GM19025 (cell line): ENCODE measurements around the gene MED13L.

ENCODE experiments used
- ATAC-seq: cut with Tn5 transposase; IDR thresholded peaks from one replicate; pipeline ENCODE4 v1.9.1; 2021; ENCODE audit warnings: mild to moderate bottlenecking, low read depth, moderate library complexity; ENCODE audit not compliant: unreplicated experiment

Gene MED13L

DNA sequence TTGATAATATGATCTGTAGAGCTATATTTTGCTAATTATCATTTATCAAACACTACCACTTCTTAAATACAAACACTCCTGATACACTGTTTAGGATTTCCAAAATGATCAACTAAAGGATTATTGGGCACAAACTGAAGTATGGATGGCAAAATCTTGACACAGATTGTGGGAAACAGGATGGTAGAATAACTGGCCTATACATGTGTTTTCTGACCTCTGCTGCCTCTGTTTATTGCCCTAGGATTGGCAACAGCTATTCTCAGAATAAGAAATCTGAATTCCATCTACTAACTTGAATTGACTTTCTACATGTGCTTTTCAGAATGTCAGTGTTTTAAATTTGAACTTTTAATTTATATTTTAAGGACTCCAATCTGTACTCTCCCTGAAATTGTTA, 209.1 kb downstream of the MED13L start:
- ATAC-seq, result no peak

DNA sequence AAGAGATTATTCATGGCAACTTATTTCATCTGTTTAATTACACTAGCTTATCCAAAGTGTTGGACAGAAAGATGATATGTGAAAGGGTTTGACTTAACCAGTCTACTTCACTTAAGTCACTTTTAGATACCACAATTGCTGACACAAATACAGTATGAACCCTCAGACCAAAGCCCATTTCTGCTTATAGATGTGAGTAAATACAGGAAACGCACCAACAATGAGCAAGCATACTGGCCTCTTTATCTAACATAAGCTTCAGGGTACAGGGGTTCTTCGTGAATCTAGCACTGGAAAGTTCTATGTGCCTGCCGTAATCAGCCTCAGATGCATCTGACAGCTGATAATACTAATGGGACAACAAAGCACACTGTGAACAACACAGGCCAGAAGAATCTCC, 209.6 kb downstream of the MED13L start:
- no peak for ATAC-seq

DNA sequence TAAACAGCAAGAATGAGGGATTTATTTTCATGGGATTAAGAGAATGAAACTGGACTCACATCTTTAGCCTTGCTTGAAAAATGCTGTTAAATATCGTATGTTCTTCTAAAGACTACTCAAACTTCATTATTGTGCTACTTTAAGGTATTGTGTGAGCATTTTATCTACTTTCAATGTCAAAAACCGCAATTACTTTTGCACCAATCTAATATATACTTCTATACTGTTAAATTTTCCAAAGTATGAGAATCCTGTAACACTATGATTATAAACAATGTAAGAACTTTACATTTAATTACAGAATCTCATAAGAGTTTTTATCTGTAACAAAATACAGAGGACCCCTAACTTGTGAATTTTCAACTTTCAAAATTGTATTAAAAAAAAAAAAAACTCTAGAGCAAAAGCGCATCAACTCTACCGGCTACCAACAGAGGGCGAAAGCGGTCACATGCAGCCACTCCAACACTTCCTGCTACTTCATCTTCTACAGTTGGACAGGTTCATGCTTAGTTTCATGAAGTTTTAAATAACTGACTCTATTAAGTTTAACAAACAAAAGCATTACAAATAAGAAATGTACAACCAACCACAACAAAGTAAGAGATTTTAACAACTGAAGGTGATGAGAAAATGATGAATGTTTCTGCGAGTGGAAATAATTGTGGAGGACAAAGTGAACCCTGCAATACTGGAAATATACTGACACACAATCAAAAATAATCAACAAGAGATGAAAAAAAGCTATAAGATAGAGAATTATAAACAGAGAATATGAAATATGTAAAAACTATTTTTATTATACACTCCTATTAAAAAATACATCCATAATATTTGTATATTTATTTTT, 210.9 kb downstream of the MED13L start:
- ATAC-seq, result no peak

DNA sequence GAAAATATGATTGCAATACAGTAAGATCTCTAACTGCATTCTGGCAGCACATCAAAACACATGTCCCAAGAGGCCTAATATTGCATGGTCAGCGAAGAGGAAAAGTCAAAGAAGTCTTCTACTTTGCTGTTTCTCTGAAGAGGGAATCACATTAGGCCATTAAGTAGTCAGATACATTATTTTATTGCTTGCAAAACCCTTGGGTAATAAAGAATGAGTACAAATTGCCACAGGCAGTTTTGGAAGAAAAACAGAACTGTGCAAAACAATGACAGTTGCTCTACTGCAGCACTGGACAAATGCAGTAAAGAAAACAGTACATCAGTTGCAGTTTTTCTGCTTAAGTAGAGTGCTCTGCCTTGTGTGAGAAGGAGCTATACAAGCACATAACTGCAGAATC, 211.9 kb downstream of the MED13L start:
- no peak for ATAC-seq

DNA sequence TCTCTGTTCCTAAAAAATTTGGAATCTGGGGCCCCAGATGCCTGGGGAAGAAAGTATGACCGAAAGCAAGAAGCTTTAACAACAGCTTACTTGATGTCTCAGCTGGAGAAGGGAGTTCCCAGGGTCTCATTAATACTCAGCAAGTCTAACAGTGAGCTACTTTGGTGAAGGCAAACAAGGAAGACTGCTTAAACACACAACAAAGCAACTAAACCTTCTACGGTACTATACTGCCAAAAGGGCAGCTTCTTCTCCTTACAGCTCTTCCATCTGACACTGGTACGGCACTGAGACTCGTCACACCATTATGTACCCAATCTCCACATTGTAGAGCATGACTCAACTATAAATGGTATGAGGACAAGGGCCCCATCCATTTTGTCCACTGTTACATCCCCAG, 213.0 kb downstream of the MED13L start:
- no peak for ATAC-seq

DNA sequence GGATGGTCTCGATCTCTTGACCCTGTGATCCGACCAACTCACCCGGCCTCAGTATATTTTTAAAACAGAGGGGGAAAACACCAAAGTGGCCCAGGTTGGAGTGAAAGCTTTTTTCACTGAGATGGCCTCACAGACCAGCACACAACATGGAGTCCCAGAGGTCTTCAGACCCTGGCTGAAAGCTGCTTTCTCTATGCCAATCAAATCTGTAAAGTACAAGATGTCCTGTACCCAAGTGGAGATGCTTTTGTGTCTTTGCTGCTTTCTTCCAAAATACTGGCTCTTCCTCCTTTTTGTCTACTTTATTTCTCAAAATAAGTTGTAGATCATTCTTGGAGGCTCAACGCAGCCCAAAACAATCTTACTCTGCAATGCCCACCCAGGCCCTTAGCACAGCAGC, 214.8 kb downstream of the MED13L start:
- no peak for ATAC-seq

DNA sequence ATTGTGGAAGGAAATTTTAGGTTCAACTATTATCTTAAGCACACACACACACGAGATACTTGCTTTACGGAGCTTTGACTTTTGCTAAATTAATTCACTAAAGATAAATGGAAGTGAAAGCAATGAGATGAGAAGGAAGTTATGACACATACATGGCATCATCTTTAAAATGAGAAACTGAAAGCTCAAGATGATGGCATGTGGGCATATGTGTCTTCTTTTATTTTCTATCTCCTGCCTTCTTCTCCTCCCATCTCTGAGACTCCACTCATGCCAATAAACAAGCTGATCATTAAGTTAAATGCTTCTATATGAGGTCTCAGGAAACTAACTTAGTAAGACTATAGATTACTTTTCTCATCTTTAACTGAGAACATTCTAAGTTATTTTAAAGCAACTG, 216.7 kb downstream of the MED13L start:
- ATAC-seq, result peak; percentile 84

DNA sequence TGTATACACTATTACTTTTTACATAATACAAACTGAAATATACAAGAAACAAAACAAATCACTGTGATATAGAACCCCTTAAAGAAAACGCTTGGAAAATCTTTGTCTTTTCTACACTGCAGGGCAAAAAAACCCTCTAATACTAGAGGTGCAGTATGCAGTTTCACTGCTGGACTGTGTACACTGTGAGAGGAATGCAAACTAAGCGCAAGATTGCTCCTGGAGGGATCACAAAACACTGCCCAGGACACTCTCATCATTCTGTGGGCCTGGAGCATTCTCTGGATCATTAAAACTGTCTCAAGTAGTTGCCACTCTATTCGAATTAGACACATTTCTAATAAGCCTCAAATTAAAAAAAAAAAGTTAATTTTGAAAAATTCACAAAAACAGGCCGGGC, 217.6 kb downstream of the MED13L start:
- ATAC-seq, result no peak

DNA sequence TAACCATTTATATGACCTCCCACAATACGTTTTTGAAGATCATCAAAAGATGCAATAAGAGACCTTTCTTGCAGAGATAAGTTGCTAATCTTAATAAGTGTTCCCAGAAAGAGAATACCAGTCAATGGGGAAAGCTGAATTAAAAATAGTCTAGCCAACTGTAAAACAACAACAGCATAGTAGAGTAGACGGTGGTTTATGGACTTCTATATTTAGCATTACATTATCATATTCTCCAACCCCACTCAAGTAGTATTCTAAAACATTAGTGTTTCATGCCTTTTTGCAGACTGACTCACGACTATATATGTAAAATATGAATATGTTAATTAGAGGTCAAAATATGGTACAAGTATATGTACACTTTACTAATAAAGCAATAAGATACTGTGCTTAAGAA, 218.9 kb downstream of the MED13L start:
- no peak for ATAC-seq

DNA sequence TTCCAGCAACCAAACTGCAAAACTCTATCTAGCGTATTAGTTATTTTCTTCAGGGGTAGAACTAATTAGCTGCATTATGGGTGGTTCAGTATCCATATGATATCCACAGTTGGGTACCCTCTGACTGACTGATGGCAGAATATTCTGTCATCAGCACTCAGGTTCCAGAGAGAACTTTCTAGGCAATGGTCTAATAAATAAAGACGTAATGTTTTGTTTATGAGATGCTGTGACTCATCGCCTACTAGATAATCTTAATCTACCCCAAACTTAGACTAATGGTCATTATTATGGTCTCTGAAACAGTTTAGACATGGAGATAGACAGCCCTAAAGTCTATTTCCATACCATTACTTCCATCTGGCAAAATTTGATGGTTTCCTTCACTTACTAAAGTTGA, 220.1 kb downstream of the MED13L start:
- no peak for ATAC-seq

DNA sequence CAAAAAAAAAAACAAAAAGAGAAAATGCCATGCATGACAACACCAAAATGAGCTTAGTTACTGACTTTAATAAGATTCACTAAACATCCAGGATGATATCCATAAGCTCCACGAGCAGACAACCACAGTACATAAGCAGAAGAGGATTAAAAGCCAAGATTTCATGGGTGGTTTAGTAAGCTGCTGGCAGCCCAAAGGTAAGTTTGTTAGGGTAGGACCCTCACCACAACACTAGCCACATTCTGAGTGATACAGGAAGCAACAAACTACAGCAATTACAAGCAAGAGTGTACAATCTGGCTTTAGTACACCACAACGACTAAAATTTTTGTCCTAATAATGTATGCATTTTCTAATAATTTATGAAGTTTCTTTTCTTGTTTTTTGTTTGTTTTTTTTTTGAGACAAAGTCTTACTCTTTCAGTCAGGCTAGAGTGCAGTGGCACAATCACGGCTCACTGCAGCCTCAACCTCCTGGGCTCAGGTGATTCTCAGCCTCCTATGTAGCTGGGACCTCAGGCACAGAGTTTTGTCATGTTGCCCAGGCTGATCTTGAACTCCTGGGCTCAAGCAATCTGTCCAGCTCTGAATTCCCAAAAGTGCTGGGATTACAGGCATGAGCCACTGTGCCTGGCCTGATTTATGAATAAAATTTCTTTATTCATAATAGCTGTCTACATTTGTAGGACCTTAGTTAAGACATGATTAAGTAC, 221.4 kb downstream of the MED13L start:
- ATAC-seq, result no peak

DNA sequence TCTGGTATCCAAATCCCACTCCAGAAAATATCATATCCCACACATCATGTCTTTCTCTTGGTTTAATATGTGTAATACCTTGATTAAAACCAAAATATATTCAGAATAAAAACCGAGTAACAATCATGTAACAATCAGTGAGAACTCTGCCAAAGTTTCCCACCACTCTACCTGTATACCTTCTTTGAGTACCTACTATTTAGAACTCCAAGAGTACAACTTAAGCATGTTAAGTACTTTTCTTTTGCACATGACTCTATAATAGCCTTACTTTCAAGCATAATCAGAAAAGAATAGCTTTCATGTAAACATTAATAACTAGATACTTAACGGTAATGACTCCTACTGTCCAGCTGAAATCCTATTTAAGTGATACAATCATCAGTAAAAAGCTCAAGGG, 223.2 kb downstream of the MED13L start:
- ATAC-seq, result no peak

DNA sequence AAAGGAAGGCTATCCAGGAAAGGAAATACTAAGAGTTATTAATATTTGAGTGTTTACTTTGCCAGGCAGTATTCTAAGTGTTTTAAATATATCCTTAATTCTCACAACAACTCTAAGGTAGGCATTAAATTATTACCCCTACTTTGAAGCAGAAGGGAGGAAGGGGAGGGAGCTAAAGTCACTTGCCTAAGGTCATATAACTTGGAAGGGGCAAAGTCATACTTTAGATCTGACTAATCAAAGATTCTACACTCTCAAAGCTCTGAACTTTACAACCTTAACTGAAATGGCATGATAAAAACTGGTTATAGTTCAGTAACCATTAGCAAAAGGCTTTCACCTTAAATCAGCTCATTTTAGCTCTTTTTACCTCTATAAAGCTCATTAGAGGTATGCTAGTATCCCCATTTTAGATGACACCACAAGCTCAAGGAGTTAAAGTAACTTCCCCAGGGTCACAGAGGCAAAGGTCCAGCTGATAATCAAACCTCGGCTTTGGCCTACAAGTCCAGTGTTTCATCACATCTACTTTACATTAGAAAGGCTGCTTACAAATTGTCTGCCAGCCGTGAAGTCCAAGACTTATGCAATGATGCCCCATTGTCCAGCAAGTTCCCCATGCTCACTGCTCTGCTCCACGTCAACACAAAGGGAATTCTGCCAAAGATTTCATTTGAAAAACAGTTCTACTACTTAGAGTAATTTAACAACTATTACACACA, 223.9 kb downstream of the MED13L start:
- ATAC-seq, result no peak

DNA sequence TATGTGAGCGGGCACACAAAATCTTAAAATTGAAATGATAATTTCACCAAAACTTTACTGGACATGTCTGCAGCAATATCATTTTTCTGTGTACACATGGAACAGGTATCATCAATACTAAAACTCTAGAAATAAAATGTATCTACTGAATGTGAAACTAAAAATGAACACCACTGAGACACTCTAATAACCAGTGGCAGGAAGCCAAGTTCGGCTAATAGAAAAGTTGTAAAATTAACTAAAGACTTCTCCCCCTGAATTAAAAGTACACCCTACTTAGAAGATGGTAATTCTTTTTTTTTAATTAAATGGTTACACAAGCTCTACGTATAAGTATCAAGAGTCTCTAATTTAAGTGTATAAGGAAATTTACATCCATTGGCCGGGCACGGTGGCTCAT, 227.2 kb downstream of the MED13L start:
- no peak for ATAC-seq

DNA sequence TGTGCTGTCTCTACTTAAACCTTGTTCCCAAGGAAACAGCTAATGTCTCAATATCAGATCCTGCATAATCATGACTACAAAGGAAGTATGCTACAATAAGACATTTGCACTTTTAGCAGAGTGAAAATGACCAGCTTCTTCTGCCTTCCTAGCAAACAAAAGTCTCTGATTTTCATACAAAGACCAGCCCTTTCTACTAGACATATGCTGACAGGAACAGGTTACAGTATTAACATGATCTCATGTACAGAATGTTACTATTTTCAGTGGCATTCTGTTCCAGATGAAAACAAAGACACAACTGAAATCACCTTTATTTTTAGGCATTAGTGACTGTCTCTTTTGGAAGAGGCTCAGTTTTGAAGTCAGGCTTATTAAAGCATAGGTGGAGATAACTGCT, 228.6 kb downstream of the MED13L start:
- no peak for ATAC-seq

DNA sequence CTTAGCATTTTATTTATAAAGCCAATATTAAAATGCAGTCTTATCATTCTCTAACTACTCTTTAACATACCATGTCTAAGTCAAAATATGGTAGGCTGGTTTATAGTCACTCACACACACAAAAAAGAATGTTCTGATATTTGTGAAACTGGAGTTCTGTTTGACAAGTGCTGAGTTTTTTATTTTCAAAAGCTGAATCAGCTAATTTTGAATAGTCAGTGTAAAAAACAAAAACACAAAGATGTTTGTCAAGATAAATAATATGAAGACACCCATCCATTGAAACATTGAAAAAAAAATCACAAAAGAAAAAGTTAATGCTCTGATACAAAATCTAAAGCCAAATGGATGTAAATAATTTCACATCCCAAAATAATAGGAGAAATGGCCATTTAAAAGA, 231.5 kb downstream of the MED13L start:
- no peak for ATAC-seq

DNA sequence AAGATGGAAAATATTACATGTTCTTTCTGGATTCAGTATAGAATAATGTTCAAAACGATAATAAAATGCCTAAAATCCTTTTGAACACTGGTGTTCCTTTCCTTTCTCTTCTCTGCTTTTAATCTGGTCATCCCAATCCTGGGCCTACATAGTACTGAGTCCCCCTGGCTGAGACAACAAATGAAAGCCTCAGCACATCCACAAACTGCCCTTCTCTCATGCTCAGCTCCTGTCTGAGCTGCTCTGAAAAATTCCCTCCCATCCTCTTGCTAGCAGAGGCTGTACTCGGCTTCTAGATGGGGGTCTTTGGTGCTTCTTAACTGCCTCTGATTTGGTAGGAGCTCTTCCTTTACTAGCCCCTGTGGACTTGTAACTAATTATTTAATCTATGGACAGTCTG, 232.3 kb downstream of the MED13L start:
- no peak for ATAC-seq

DNA sequence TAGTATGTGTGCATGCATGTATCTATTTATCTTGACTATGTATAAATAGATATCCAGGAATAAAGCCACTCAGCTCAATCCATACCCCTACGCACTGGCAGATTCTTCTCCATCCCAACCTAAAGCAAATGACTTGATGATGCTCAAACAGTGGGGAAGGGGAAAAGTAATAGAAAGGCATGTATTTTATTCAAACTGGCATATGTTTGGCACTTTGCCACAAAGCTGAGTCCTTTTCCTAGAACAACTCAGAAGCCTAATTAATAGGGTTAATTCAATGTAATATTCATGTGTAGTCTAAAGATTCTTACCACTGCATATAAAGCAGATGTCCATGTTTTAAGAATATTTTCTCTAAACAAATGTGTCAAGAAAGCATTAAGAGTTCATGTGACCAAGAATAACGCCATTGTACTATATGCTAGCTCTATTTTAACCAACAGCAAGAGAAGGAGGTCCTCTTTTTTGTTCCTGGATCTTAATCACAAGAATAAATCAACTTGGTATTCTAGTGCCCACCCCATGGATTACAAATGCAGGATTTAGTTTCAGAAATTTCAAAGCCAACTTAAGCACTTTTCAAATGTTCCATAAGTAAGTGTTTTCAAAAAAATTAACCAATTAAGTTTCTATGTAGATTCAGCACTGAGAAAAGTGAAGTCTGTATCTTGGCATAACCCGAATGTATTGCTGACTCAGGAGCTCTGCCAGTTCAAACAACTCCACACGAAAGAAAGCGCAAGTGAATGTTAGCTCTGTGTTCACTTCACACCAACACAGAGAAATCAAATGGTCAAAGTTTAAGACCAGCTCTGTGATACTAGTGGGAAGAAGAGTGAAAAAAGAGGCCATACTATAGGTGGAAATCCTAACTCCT, 233.6 kb downstream of the MED13L start:
- no peak for ATAC-seq

DNA sequence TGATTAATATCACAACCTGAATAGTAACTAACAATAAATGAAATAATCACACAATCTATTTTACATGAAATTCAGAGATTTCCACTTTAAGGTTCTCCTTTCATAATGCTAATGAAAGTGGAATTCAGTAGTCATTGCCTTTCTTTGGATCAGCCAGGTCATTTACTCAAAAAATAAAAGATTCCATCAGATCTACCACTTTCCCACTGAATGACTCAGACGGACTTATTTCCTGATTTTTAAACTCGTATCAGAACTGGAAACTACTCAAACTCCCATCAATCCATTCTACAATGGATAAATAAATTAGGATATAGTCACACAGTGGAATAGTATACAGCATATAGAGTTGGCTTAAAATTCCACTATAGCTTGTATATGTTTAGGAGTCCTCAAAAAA, 237.1 kb downstream of the MED13L start:
- no peak for ATAC-seq

DNA sequence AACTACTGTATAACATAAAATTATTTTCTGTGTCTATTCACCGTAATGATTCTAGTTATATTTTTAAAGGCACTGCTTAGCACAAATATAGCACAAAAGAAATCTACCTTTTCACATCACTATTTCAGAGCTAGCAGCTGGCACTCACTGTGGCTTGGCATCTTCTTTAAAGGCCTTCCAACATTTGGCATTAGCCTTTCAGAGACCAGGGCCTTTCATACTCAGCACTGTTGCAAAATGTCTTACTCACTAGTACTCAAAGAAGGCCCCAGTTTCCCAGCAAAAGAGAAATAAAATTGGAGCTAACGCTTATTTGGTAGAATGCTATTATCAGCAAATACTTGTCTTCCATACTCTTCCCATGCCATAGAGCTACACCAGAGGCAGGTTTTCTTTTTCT, 238.4 kb downstream of the MED13L start:
- ATAC-seq, result no peak
